WTC11 (cell line): Measurements from ENCODE around the gene CFAP299.

ENCODE experiments used
- ATF1 ChIP-seq: sonication (generic); formaldehyde crosslinking; IDR thresholded peaks from 2 replicates; pipeline ENCODE4 v1.8.1; 2023; ENCODE audit warnings: mild to moderate bottlenecking, moderate library complexity, missing genetic modification reagents
- CBFB ChIP-seq: sonication (generic); formaldehyde crosslinking; IDR thresholded peaks from 2 replicates; pipeline ENCODE4 v1.8.1; 2022; ENCODE audit warnings: mild to moderate bottlenecking, low read depth, missing genetic modification reagents
- MYBL2 ChIP-seq: sonication (generic); formaldehyde crosslinking; IDR thresholded peaks from 2 replicates; pipeline ENCODE4 v1.8.1; 2023; ENCODE audit warnings: mild to moderate bottlenecking, moderate library complexity, missing genetic modification reagents
- NR2C2 ChIP-seq: sonication (generic); formaldehyde crosslinking; IDR thresholded peaks from 2 replicates; pipeline ENCODE4 v1.8.0; 2022; ENCODE audit warnings: mild to moderate bottlenecking, missing genetic modification reagents
- SMAD3 ChIP-seq: sonication (generic); formaldehyde crosslinking; IDR thresholded peaks from 2 replicates; pipeline ENCODE4 v1.8.0; 2022; ENCODE audit warnings: missing genetic modification reagents, mild to moderate bottlenecking, borderline replicate concordance
- SP1 ChIP-seq: sonication (generic); formaldehyde crosslinking; conservative IDR thresholded peaks from 2 replicates; pipeline ENCODE4 v1.8.1; 2022; ENCODE audit warnings: missing genetic modification reagents
- TP53 ChIP-seq: sonication (generic); formaldehyde crosslinking; IDR thresholded peaks from 2 replicates; pipeline ENCODE4 v1.8.1; 2023; ENCODE audit warnings: mild to moderate bottlenecking, missing genetic modification reagents
- TF ChIP-seq, protein P1 (sequence below): fragments of 200-600 bp; IDR thresholded peaks from 2 replicates; pipeline ENCODE4 v1.8.0; 2022; ENCODE audit warnings: antibody characterized with exemption
- TF ChIP-seq, protein P2 (sequence below): sonication (generic); formaldehyde crosslinking; IDR thresholded peaks from 2 replicates; pipeline ENCODE4 v1.8.1; 2022; ENCODE audit warnings: mild to moderate bottlenecking, moderate library complexity, missing genetic modification reagents
- TF ChIP-seq, protein P3 (sequence below): sonication (generic); formaldehyde crosslinking; IDR thresholded peaks from 2 replicates; pipeline ENCODE4 v1.8.0; 2023; ENCODE audit warnings: mild to moderate bottlenecking, missing genetic modification reagents

DNA sequence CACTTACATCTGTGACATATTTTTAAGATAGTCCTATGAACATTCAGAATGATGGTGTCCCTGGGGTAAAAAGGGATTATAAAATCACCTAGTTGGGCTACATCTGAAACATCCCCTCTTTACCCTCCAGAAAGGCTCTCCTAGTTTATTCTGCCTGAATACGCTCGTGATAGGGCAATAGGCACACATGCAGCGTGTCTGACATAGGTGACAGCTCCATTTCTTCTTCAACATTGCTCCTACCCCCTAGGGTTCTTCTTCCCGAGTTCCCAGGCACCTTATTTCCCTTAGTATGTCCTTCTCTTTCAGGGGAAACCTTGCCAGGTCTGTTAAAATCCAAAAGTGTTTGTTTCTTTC lies 27.1 kb upstream of the CFAP299 start:
- TF ChIP-seq, protein P1, sequence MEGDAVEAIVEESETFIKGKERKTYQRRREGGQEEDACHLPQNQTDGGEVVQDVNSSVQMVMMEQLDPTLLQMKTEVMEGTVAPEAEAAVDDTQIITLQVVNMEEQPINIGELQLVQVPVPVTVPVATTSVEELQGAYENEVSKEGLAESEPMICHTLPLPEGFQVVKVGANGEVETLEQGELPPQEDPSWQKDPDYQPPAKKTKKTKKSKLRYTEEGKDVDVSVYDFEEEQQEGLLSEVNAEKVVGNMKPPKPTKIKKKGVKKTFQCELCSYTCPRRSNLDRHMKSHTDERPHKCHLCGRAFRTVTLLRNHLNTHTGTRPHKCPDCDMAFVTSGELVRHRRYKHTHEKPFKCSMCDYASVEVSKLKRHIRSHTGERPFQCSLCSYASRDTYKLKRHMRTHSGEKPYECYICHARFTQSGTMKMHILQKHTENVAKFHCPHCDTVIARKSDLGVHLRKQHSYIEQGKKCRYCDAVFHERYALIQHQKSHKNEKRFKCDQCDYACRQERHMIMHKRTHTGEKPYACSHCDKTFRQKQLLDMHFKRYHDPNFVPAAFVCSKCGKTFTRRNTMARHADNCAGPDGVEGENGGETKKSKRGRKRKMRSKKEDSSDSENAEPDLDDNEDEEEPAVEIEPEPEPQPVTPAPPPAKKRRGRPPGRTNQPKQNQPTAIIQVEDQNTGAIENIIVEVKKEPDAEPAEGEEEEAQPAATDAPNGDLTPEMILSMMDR: no peak
- TF ChIP-seq, protein P2, sequence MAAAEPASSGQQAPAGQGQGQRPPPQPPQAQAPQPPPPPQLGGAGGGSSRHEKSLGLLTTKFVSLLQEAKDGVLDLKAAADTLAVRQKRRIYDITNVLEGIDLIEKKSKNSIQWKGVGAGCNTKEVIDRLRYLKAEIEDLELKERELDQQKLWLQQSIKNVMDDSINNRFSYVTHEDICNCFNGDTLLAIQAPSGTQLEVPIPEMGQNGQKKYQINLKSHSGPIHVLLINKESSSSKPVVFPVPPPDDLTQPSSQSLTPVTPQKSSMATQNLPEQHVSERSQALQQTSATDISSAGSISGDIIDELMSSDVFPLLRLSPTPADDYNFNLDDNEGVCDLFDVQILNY (CRISPR knock-in tag): no peak
- TF ChIP-seq, protein P3, sequence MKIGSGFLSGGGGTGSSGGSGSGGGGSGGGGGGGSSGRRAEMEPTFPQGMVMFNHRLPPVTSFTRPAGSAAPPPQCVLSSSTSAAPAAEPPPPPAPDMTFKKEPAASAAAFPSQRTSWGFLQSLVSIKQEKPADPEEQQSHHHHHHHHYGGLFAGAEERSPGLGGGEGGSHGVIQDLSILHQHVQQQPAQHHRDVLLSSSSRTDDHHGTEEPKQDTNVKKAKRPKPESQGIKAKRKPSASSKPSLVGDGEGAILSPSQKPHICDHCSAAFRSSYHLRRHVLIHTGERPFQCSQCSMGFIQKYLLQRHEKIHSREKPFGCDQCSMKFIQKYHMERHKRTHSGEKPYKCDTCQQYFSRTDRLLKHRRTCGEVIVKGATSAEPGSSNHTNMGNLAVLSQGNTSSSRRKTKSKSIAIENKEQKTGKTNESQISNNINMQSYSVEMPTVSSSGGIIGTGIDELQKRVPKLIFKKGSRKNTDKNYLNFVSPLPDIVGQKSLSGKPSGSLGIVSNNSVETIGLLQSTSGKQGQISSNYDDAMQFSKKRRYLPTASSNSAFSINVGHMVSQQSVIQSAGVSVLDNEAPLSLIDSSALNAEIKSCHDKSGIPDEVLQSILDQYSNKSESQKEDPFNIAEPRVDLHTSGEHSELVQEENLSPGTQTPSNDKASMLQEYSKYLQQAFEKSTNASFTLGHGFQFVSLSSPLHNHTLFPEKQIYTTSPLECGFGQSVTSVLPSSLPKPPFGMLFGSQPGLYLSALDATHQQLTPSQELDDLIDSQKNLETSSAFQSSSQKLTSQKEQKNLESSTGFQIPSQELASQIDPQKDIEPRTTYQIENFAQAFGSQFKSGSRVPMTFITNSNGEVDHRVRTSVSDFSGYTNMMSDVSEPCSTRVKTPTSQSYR (CRISPR knock-in tag): no peak
- TF ChIP-seq NR2C2 (CRISPR knock-in tag) (no peak), SMAD3 (CRISPR knock-in tag) (no peak), TP53 (CRISPR knock-in tag) (no peak), SP1 (CRISPR knock-in tag) (no peak), CBFB (CRISPR knock-in tag) (no peak), MYBL2 (CRISPR knock-in tag) (no peak), ATF1 (no peak)
